GM18508 (cell line): Measurements from ENCODE around the gene HECW1.
"Not testable (repeated sequence)": the region's sequence is repeated elsewhere in the genome, so short reads cannot be mapped to it uniquely, and the experiment has no call there.

Experiments used
- ATAC-seq: cut with Tn5 transposase; IDR thresholded peaks from one replicate; pipeline ENCODE4 v1.9.1; 2021; ENCODE audit warnings: moderate number of reproducible peaks; ENCODE audit not compliant: insufficient read depth, unreplicated experiment

The HECW1 gene

GRCh38 chr7:43199371-43200160 is 87.1 kb downstream of the HECW1 start:
- no peak for ATAC-seq

GRCh38 chr7:43201912-43202311 is 89.5 kb downstream of the HECW1 start:
- ATAC-seq, result no peak

GRCh38 chr7:43204081-43204480 is 91.6 kb downstream of the HECW1 start:
- ATAC-seq, result no peak

- ATAC-seq, result no peak
Measured at GRCh38 chr7:43205171-43205795, 92.8 kb downstream of the HECW1 start.

GRCh38 chr7:43208242-43208641 is 95.8 kb downstream of the HECW1 start:
- ATAC-seq, result no peak

GRCh38 chr7:43210539-43210938 is 98.1 kb downstream of the HECW1 start:
- not testable (repeated sequence) for ATAC-seq

- no peak for ATAC-seq
Measured at GRCh38 chr7:43211286-43211685, 98.8 kb downstream of the HECW1 start.

GRCh38 chr7:43211693-43212092 is 99.2 kb downstream of the HECW1 start:
- no peak for ATAC-seq

GRCh38 chr7:43212921-43213320 is 100.5 kb downstream of the HECW1 start:
- no peak for ATAC-seq

GRCh38 chr7:43215061-43215460 is 102.6 kb downstream of the HECW1 start:
- ATAC-seq, result no peak

GRCh38 chr7:43217055-43217454 is 104.6 kb downstream of the HECW1 start:
- ATAC-seq, result no peak

- not testable (repeated sequence) for ATAC-seq
Measured at GRCh38 chr7:43218901-43219300, 106.5 kb downstream of the HECW1 start.

- no peak for ATAC-seq
Measured at GRCh38 chr7:43220250-43220649, 107.8 kb downstream of the HECW1 start.

GRCh38 chr7:43220742-43221141 is 108.3 kb downstream of the HECW1 start:
- ATAC-seq, result no peak

GRCh38 chr7:43229801-43230200 is 117.4 kb downstream of the HECW1 start:
- ATAC-seq, result no peak

GRCh38 chr7:43232366-43232765 is 119.9 kb downstream of the HECW1 start:
- ATAC-seq, result no peak

- no peak for ATAC-seq
Measured at GRCh38 chr7:43234073-43234472, 121.6 kb downstream of the HECW1 start.

GRCh38 chr7:43234968-43235367 is 122.5 kb downstream of the HECW1 start:
- no peak for ATAC-seq

- no peak for ATAC-seq
Measured at GRCh38 chr7:43240565-43240964, 128.1 kb downstream of the HECW1 start.

GRCh38 chr7:43242628-43243255 is 130.3 kb downstream of the HECW1 start:
- no peak for ATAC-seq

GRCh38 chr7:43244232-43244631 is 131.8 kb downstream of the HECW1 start:
- no peak for ATAC-seq
